Natural killer cell (primary cell): ENCODE results near the gene IRF2BP2. TPM values are rescaled to one million over a fixed set of nuclear protein-coding genes. Genes with fewer than 3 reads are reported as not detected.

ENCODE experiments used
- ATAC-seq, 3 donors: fragments of 150-1000 bp in 2 of 3; fragments of 200-7000 bp in 1 of 3; cut with Tn5 transposase; 1 replicate in 1 of 3; 2 replicates in 2 of 3; pipeline ENCODE4 v1.10.0; 2021; ENCODE audit warnings: mild to moderate bottlenecking in 2 of 3, moderate library complexity in 2 of 3
- DNase-seq, 2 donors: peaks; one replicate each; pipeline versions ENCODE4 v3.0.0 to v3.0.0-alpha.2; 2013 to 2021; ENCODE audit warnings: mixed read lengths in 1 of 2
- H3K27ac ChIP-seq: one replicate; pipeline ENCODE4 v1.5.1; 2013; ENCODE audit warnings: mild to moderate bottlenecking, low read length
- H3K27me3 ChIP-seq: one replicate; pipeline ENCODE4 v1.6.1; 2013; ENCODE audit warnings: low read length; ENCODE audit not compliant: control insufficient read depth, insufficient read depth
- H3K36me3 ChIP-seq: one replicate; pipeline ENCODE4 v1.6.1; 2013; ENCODE audit warnings: low read length; ENCODE audit not compliant: control insufficient read depth, insufficient read depth
- H3K4me1 ChIP-seq: one replicate; pipeline ENCODE4 v1.6.1; 2013; ENCODE audit warnings: low read length; ENCODE audit not compliant: control insufficient read depth, insufficient read depth
- H3K4me3 ChIP-seq: one replicate; pipeline ENCODE4 v1.5.1; 2013; ENCODE audit warnings: low read length
- H3K9me3 ChIP-seq: one replicate; pipeline ENCODE4 v1.6.1; 2013; ENCODE audit warnings: low read length; ENCODE audit not compliant: control insufficient read depth, insufficient read depth
- H3K27ac Mint-ChIP-seq, 2 donors: one replicate each; pipeline ENCODE4 v1.8.0; 2022; ENCODE audit warnings: mild to moderate bottlenecking in 2 of 2, mixed read lengths in 2 of 2, moderate library complexity in 1 of 2
- H3K27me3 Mint-ChIP-seq, 2 donors: one replicate each; pipeline ENCODE4 v1.8.0; 2022; ENCODE audit warnings: low read depth in 2 of 2, mixed read lengths in 2 of 2
- H3K36me3 Mint-ChIP-seq: one replicate; pipeline ENCODE4 v1.8.0; 2022; ENCODE audit warnings: mixed read lengths
- H3K4me1 Mint-ChIP-seq, 2 donors: one replicate each; pipeline ENCODE4 v1.8.0; 2022; ENCODE audit warnings: mixed read lengths in 2 of 2
- H3K4me3 Mint-ChIP-seq: one replicate; pipeline ENCODE4 v1.8.0; 2022; ENCODE audit warnings: mild to moderate bottlenecking, moderate library complexity, mixed read lengths
- H3K9me3 Mint-ChIP-seq, 2 donors: one replicate each; pipeline ENCODE4 v1.8.0; 2022; ENCODE audit warnings: mixed read lengths in 2 of 2
- CTCF ChIP-seq: fragments of 200-600 bp; IDR thresholded peaks from one replicate; pipeline ENCODE4 v1.8.0; 2022; ENCODE audit warnings: antibody characterized with exemption
- WGBS: methylation state at CpG from one replicate; pipeline ENCODE4 v1.1.7; 2013; ENCODE audit warnings: missing lambda C conversion rate; ENCODE audit not compliant: insufficient coverage; 5-methylcytosine and 5-hydroxymethylcytosine counted together
- intact Hi-C: fragments of 100-400 bp; cut with micrococcal nuclease; formaldehyde crosslinking; loops from one replicate; pipeline ENCODE4 v1.14.2; 2022
- total RNA-seq, 4 donors: library from RNA; stranded (reverse); fragments of 120-200 nt in 1 of 4; gene quantifications; one replicate each; pipeline versions ENCODE4 v1.2.3 to v1.2.4, GENCODE V29; 2013 to 2022

The IRF2BP2 gene
- total RNA-seq, 3 donors from 2014 or later (not counting 1 experiment from before 2014, with no cell fraction given): 186 to 315 (median 266) TPM

GRCh38 chr1:234627009-234627950 lies 17.3 kb upstream of the IRF2BP2 start:
- H3K27ac ChIP-seq: no peak overlapping the region
- H3K27ac Mint-ChIP-seq: no peak overlapping the region
- ATAC-seq (no peak), DNase-seq (no peak)
- TF ChIP-seq CTCF: no peak
- no peaks in the 10 kb centered on the region for H3K27me3 ChIP-seq
- no peaks in the 10 kb centered on the region for H3K36me3 ChIP-seq
- intact Hi-C loops: no loop called here
- H3K36me3 Mint-ChIP-seq: no peaks in the 10 kb centered on the region
- H3K9me3 ChIP-seq: no peaks in the 10 kb centered on the region
- no peaks in the 10 kb centered on the region for H3K9me3 Mint-ChIP-seq
- peaks cover 4 to 10% of the 10 kb centered on the region in 2 donors for H3K27me3 Mint-ChIP-seq
- no peak overlapping the region for H3K4me3 Mint-ChIP-seq
- H3K4me3 ChIP-seq: no peak overlapping the region
- 85% methylated on average over 10 of the region's 11 CpGs for WGBS
- H3K4me1 ChIP-seq: no peaks in the 10 kb centered on the region
- no peaks in the 10 kb centered on the region for H3K4me1 Mint-ChIP-seq

GRCh38 chr1:234626391-234626790 lies 16.4 kb upstream of the IRF2BP2 start:
- Histone ChIP-seq H3K4me1 (no peaks in the 10 kb centered on the region), H3K27me3 (no peaks in the 10 kb centered on the region), H3K36me3 (no peaks in the 10 kb centered on the region), H3K9me3 (no peaks in the 10 kb centered on the region), H3K27ac (no peak overlapping the region), H3K4me3 (no peak overlapping the region)
- no peak for TF ChIP-seq CTCF
- 95% methylated on average over 5 of the region's 6 CpGs for WGBS
- H3K27me3 Mint-ChIP-seq: peaks cover 4 to 10% of the 10 kb centered on the region in 2 donors
- no peaks in the 10 kb centered on the region for H3K36me3 Mint-ChIP-seq
- H3K9me3 Mint-ChIP-seq: no peaks in the 10 kb centered on the region
- intact Hi-C loops: no loop called here
- ATAC-seq: no peak
- H3K27ac Mint-ChIP-seq: no peak overlapping the region
- no peak for DNase-seq
- H3K4me3 Mint-ChIP-seq: no peak overlapping the region
- no peaks in the 10 kb centered on the region for H3K4me1 Mint-ChIP-seq

GRCh38 chr1:234624724-234625117 lies 14.7 kb upstream of the IRF2BP2 start:
- WGBS: 85% methylated on average over 3 of the region's 3 CpGs
- Histone ChIP-seq H3K4me3 (no peak overlapping the region), H3K36me3 (no peaks in the 10 kb centered on the region), H3K9me3 (no peaks in the 10 kb centered on the region), H3K27ac (no peak overlapping the region), H3K4me1 (no peaks in the 10 kb centered on the region), H3K27me3 (no peaks in the 10 kb centered on the region)
- H3K27ac Mint-ChIP-seq: no peak overlapping the region
- peaks cover 10 to 15% of the 10 kb centered on the region in 2 donors for H3K27me3 Mint-ChIP-seq
- ATAC-seq (no peak), DNase-seq (no peak)
- no peaks in the 10 kb centered on the region for H3K36me3 Mint-ChIP-seq
- no peak for TF ChIP-seq CTCF
- intact Hi-C loops: no loop called here
- H3K9me3 Mint-ChIP-seq: no peaks in the 10 kb centered on the region
- H3K4me3 Mint-ChIP-seq: no peak overlapping the region
- H3K4me1 Mint-ChIP-seq: peaks cover 0 to 4% of the 10 kb centered on the region in 2 donors
